Eye (tissue), 1 donor: ENCODE measurements around the gene KCNAB3.

Source experiments
- DNase-seq: peaks from one replicate; pipeline ENCODE4 v3.0.0-alpha.2; 2015

Gene KCNAB3

GRCh38 chr17:7897090-7897489, 32.6 kb downstream of the KCNAB3 start:
- no peak for DNase-seq

- no peak for DNase-seq
These were observed 34.8 kb downstream of the KCNAB3 start for GRCh38 chr17:7894866-7895265.

GRCh38 chr17:7894226-7894625, 35.4 kb downstream of the KCNAB3 start:
- DNase-seq = no peak

- no peak for DNase-seq
These were observed 36.3 kb downstream of the KCNAB3 start for GRCh38 chr17:7893187-7893880.

- DNase-seq = peak; percentile 88
These were observed 40.3 kb downstream of the KCNAB3 start for GRCh38 chr17:7889166-7889955.

GRCh38 chr17:7888184-7888920, 41.3 kb downstream of the KCNAB3 start, which contains the start of gene CHD3:
Gene CHD3 (plus strand): TSS chr17:7888789. CDS start chr17:7889001, 212 bp downstream.
- peak; percentile 64 for DNase-seq

- peak; percentile 97 for DNase-seq
These were observed 42.0 kb downstream of the KCNAB3 start for GRCh38 chr17:7887482-7888183.

- no peak for DNase-seq
These were observed 42.6 kb downstream of the KCNAB3 start for GRCh38 chr17:7887038-7887481.

- DNase-seq = peak; percentile 82
These were observed 43.2 kb downstream of the KCNAB3 start for GRCh38 chr17:7886227-7887037.

- peak; percentile 90 for DNase-seq
These were observed 44.1 kb downstream of the KCNAB3 start for GRCh38 chr17:7885367-7886226.

GRCh38 chr17:7884581-7885366, 44.9 kb downstream of the KCNAB3 start:
- peak; percentile 44 for DNase-seq

GRCh38 chr17:7883781-7884386, 45.8 kb downstream of the KCNAB3 start:
- DNase-seq = peak; percentile 80

GRCh38 chr17:7882629-7883028, 47.0 kb downstream of the KCNAB3 start:
- DNase-seq = peak; percentile 15

- no peak for DNase-seq
These were observed 47.6 kb downstream of the KCNAB3 start for GRCh38 chr17:7882068-7882467.

- DNase-seq = no peak
These were observed 48.2 kb downstream of the KCNAB3 start for GRCh38 chr17:7881276-7882054.

- DNase-seq = peak; percentile 43
These were observed 49.4 kb downstream of the KCNAB3 start for GRCh38 chr17:7880076-7880868.

- no peak for DNase-seq
These were observed 51.4 kb downstream of the KCNAB3 start for GRCh38 chr17:7878234-7878633.
